Neural cell (in vitro differentiated cells): ENCODE data around the gene PLCB1. TPM values are rescaled to one million over a fixed set of nuclear protein-coding genes. Genes with fewer than 3 reads are reported as not detected.
A peak's percentile ranks its signal among the peaks of the same experiment; 100 is the strongest.

Source experiments
- H2AFZ ChIP-seq: fragments of 200-600, 300-800 bp; sonication (generic), shearing (Covaris generic); 2 replicates; pipeline ENCODE4 v1.6.0; 2014; ENCODE audit warnings: low read depth, mild to moderate bottlenecking, antibody characterized with exemption, low read length, moderate library complexity
- H3F3A ChIP-seq: fragments of 200-600 bp; shearing (Covaris generic); 2 replicates; pipeline ENCODE4 v1.6.1; 2016; ENCODE audit warnings: mild to moderate bottlenecking, moderate library complexity, mixed read lengths, antibody characterized with exemption, low read length; ENCODE audit not compliant: insufficient read depth, poor library complexity, severe bottlenecking
- H3K27ac ChIP-seq: fragments of 200-600, 300-800 bp; sonication (generic), shearing (Covaris generic); 2 replicates; pipeline ENCODE4 v1.5.1; 2014; ENCODE audit warnings: mild to moderate bottlenecking, low read length, moderate library complexity
- H3K27me3 ChIP-seq: fragments of 300-800, 200-600 bp; sonication (generic), shearing (Covaris generic); 2 replicates; pipeline ENCODE4 v1.6.0; 2014; ENCODE audit warnings: mild to moderate bottlenecking, low read depth, low read length, moderate library complexity; ENCODE audit not compliant: insufficient read depth
- H3K36me3 ChIP-seq: fragments of 300-800, 200-600 bp; sonication (generic), shearing (Covaris generic); 2 replicates; pipeline ENCODE4 v1.5.1; 2014; ENCODE audit warnings: mild to moderate bottlenecking, antibody characterized with exemption, low read length, moderate library complexity; ENCODE audit not compliant: insufficient read depth
- H3K4me2 ChIP-seq: fragments of 300-800, 200-600 bp; sonication (generic), shearing (Covaris generic); 2 replicates; pipeline ENCODE4 v1.6.0; 2014; ENCODE audit warnings: mild to moderate bottlenecking, low read length
- H3K4me3 ChIP-seq: fragments of 300-800, 200-600 bp; sonication (generic), shearing (Covaris generic); 2 replicates; pipeline ENCODE4 v1.5.1; 2014; ENCODE audit warnings: mild to moderate bottlenecking, low read length, moderate library complexity
- H3K79me2 ChIP-seq: fragments of 200-600 bp; shearing (Covaris generic); replicated peaks from 2 replicates; pipeline ENCODE4 v1.6.0; 2014; ENCODE audit warnings: mild to moderate bottlenecking, low read length, moderate library complexity; ENCODE audit not compliant: insufficient read depth
- H3K9ac ChIP-seq: fragments of 300-800, 200-600 bp; sonication (generic), shearing (Covaris generic); 2 replicates; pipeline ENCODE4 v1.6.1; 2016; ENCODE audit warnings: mild to moderate bottlenecking, low read length, mixed read lengths
- H3K9me2 ChIP-seq: fragments of 200-600 bp; shearing (Covaris generic); 2 replicates; pipeline ENCODE4 v1.6.1; 2016; ENCODE audit warnings: mild to moderate bottlenecking, low read length, mixed read lengths; ENCODE audit not compliant: insufficient read depth
- H3K9me3 ChIP-seq: fragments of 200-600, 300-800 bp; sonication (generic), shearing (Covaris generic); 2 replicates; pipeline ENCODE4 v1.6.1; 2016; ENCODE audit warnings: mild to moderate bottlenecking, mixed run types, low read length, moderate library complexity, mixed read lengths
- H4K20me1 ChIP-seq: fragments of 200-600 bp; shearing (Covaris generic); 2 replicates; pipeline ENCODE4 v1.6.1; 2016; ENCODE audit warnings: mild to moderate bottlenecking, mixed run types; ENCODE audit not compliant: insufficient read depth
- EP300 ChIP-seq: fragments of 450-650 bp; conservative IDR thresholded peaks from 2 replicates; pipeline ENCODE4 v1.6.1; 2014; ENCODE audit warnings: antibody characterized with exemption, mild to moderate bottlenecking, moderate library complexity; ENCODE audit not compliant: poor library complexity, severe bottlenecking
- EZH2 ChIP-seq: fragments of 200-600, 300-800 bp; shearing (Covaris generic), sonication (generic); IDR thresholded peaks from 2 replicates; pipeline ENCODE4 v1.6.1; 2014; ENCODE audit warnings: antibody characterized with exemption, low read length, borderline replicate concordance, mild to moderate bottlenecking; ENCODE audit not compliant: insufficient read depth, poor library complexity, severe bottlenecking
- MXI1 ChIP-seq: fragments of 450-650 bp; conservative IDR thresholded peaks from 2 replicates; pipeline ENCODE4 v1.6.1; 2014; ENCODE audit warnings: antibody characterized with exemption, mild to moderate bottlenecking; ENCODE audit not compliant: poor library complexity, severe bottlenecking
- POLR2AphosphoS5 ChIP-seq: IDR thresholded peaks from 2 replicates; pipeline ENCODE4 v1.6.1; 2012
- RAD21 ChIP-seq: fragments of 450-650 bp; conservative IDR thresholded peaks from 2 replicates; pipeline ENCODE4 v1.6.1; 2014; ENCODE audit warnings: antibody characterized with exemption, mild to moderate bottlenecking, moderate library complexity
- SMC3 ChIP-seq: fragments of 450-650 bp; conservative IDR thresholded peaks from 2 replicates; pipeline ENCODE4 v1.6.1; 2014; ENCODE audit warnings: antibody characterized with exemption, mild to moderate bottlenecking, moderate library complexity; ENCODE audit not compliant: poor library complexity
- TAF1 ChIP-seq: IDR thresholded peaks from 2 replicates; pipeline ENCODE4 v1.6.1; 2012; ENCODE audit warnings: low read depth
- polyA minus RNA-seq: library from RNA; depleted of rRNA, polyadenylated mRNA; stranded (reverse); fragments of >200 nt; gene quantifications from 2 replicates; pipeline ENCODE4 v1.2.3, GENCODE V29; 2014
- polyA plus RNA-seq: library from polyadenylated mRNA; depleted of rRNA; stranded (reverse); fragments of >200 nt; gene quantifications from 2 replicates; pipeline ENCODE4 v1.2.3, GENCODE V29; 2014
- TF ChIP-seq, protein P1 (sequence below): IDR thresholded peaks from 2 replicates; pipeline ENCODE4 v1.6.1; 2012; ENCODE audit warnings: borderline replicate concordance
- TF ChIP-seq, protein P2 (sequence below): fragments of 450-650 bp; IDR thresholded peaks from 2 replicates; pipeline ENCODE4 v1.5.1; 2014; ENCODE audit warnings: antibody characterized with exemption, mild to moderate bottlenecking, moderate library complexity; ENCODE audit not compliant: poor library complexity, severe bottlenecking

Gene PLCB1
- 10.9 and 11.4 TPM in 2 replicates for polyA plus RNA-seq
- 58.7 and 70.2 TPM in 2 replicates for polyA minus RNA-seq

DNA sequence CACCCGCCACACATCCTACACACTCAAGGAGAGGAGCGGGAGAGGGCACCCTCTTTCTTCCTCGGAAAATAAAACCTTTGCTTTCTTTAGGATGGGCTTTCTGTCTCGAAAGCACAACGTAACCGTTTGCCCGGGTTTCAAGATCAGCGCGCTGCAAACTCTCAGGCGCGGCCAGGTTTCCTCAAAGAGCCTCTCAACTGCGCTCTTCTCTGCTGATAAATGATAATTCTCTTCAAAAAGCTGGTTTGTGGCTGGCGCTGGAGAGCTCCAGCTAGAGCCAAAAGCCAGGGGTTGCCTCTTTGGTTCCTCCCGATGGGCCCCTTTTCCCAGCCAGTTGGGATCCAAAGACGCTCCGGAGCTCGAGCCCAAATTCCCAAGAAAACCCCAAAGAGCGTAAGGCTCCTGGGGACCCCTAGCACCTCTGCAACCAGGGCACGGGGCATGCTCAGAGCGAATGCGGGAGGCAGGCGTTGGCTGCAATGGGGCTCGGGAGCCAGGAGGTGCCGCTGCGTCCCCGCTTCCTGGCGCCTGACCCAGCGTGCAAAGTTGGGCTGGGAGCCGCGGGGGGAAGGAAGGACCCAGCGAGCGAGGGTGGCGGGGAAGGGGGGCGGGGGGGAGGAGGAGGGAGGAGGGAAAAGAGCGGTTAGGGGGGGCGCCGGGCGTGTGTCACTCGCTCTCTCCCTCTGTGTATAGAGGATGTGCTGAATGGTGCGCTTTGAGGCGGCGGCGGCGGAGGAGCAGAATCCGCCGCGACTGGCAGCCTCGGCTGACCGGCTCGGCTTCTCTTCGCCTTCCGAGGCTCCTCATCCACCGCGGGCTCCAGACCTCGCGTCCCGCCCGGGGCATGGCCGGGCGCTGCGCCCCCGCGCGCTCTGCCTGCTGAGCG, at the start of gene PLCB1:
Gene PLCB1 (plus strand): TSS at position 669 of the 886 bp plus-strand sequence. CDS start 386 bp downstream, outside the sequence.
- TF ChIP-seq EZH2 (no peak), POLR2AphosphoS5 (peak; percentile 69), MXI1 (peak; percentile 35), SMC3 (peak; percentile 87), RAD21 (peak; percentile 93), EP300 (peak; percentile 33), TAF1 (peak; percentile 63)
- TF ChIP-seq, protein P1, sequence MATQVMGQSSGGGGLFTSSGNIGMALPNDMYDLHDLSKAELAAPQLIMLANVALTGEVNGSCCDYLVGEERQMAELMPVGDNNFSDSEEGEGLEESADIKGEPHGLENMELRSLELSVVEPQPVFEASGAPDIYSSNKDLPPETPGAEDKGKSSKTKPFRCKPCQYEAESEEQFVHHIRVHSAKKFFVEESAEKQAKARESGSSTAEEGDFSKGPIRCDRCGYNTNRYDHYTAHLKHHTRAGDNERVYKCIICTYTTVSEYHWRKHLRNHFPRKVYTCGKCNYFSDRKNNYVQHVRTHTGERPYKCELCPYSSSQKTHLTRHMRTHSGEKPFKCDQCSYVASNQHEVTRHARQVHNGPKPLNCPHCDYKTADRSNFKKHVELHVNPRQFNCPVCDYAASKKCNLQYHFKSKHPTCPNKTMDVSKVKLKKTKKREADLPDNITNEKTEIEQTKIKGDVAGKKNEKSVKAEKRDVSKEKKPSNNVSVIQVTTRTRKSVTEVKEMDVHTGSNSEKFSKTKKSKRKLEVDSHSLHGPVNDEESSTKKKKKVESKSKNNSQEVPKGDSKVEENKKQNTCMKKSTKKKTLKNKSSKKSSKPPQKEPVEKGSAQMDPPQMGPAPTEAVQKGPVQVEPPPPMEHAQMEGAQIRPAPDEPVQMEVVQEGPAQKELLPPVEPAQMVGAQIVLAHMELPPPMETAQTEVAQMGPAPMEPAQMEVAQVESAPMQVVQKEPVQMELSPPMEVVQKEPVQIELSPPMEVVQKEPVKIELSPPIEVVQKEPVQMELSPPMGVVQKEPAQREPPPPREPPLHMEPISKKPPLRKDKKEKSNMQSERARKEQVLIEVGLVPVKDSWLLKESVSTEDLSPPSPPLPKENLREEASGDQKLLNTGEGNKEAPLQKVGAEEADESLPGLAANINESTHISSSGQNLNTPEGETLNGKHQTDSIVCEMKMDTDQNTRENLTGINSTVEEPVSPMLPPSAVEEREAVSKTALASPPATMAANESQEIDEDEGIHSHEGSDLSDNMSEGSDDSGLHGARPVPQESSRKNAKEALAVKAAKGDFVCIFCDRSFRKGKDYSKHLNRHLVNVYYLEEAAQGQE = peak; percentile 54
- TF ChIP-seq, protein P2, sequence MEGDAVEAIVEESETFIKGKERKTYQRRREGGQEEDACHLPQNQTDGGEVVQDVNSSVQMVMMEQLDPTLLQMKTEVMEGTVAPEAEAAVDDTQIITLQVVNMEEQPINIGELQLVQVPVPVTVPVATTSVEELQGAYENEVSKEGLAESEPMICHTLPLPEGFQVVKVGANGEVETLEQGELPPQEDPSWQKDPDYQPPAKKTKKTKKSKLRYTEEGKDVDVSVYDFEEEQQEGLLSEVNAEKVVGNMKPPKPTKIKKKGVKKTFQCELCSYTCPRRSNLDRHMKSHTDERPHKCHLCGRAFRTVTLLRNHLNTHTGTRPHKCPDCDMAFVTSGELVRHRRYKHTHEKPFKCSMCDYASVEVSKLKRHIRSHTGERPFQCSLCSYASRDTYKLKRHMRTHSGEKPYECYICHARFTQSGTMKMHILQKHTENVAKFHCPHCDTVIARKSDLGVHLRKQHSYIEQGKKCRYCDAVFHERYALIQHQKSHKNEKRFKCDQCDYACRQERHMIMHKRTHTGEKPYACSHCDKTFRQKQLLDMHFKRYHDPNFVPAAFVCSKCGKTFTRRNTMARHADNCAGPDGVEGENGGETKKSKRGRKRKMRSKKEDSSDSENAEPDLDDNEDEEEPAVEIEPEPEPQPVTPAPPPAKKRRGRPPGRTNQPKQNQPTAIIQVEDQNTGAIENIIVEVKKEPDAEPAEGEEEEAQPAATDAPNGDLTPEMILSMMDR = peak; percentile 89

DNA sequence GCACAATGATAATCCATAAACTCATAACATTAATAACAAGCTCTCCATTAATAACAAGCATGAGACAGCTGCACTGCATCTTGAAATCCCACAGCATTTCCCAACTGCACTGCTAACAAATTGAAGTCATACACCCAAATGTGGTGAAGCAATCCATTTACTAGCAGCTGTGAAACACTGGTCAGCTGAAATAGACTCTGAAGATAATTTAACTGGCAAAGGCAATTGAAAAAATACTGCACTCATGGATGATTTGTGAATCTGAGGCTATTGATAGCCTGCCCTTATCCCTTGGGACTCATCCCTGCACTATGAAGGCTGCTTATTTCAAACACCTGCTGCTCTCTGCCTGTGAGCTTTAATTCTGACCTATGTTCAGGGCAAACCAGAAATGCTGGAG, 49.1 kb upstream of the PLCB1 start:
- Histone ChIP-seq H3K4me2 (no peak overlapping the region), H3K79me2 (no peaks in the 10 kb centered on the region), H3K4me3 (no peak overlapping the region), H3K27me3 (no peaks in the 10 kb centered on the region), H3F3A (no peaks in the 10 kb centered on the region), H3K36me3 (no peaks in the 10 kb centered on the region), H3K27ac (no peak overlapping the region), H4K20me1 (no peaks in the 10 kb centered on the region), H3K9me2 (no peaks in the 10 kb centered on the region), H3K9ac (no peak overlapping the region), H3K9me3 (no peaks in the 10 kb centered on the region), H2AFZ (no peak overlapping the region)
- TF ChIP-seq RAD21 (no peak), POLR2AphosphoS5 (peak; percentile 46), SMC3 (no peak), MXI1 (no peak)

More for the DNA sequence above, at the start of gene PLCB1:
- Histone ChIP-seq H3K4me3 (peak within 1 kb of the TSS; percentile 84), H3K9ac (peak within 1 kb of the TSS; percentile 71), H3K79me2 (no peaks in the 10 kb centered on the region), H4K20me1 (no peaks in the 10 kb centered on the region), H3K9me2 (no peaks in the 10 kb centered on the region), H3K9me3 (no peaks in the 10 kb centered on the region), H3K4me2 (peak within 1 kb of the TSS; percentile 79), H3K27ac (peak within 1 kb of the TSS; percentile 39), H3K27me3 (no peaks in the 10 kb centered on the region), H3F3A (peaks cover 2% of the 10 kb centered on the region), H3K36me3 (no peaks in the 10 kb centered on the region), H2AFZ (peak within 1 kb of the TSS; percentile 57)
